ENCODE measurements around the gene MRTFA.

- TF ChIP-seq POLR2A (IDR thresholded peaks at IDR 0.05; ENCODE audit: low read depth, low read length) (no peak), POLR2AphosphoS5 (IDR thresholded peaks at IDR 0.05; ENCODE audit: low read depth, low read length) (no peak), TAF1 (IDR thresholded peaks at IDR 0.05; ENCODE audit: borderline replicate concordance, low read depth, low read length) (no peak)
Measured at GRCh38 chr22:40607506-40607905, 29.0 kb downstream of the MRTFA start.
